CD4-positive, alpha-beta T cell (primary cell): ENCODE data around the gene WFDC8. TPM values are rescaled to one million over a fixed set of nuclear protein-coding genes. Genes with fewer than 3 reads are reported as not detected.

Experiments used
- ATAC-seq: fragments of 200-7000 bp; cut with Tn5 transposase; one replicate; pipeline ENCODE4 v1.10.0; 2022; ENCODE audit warnings: mild to moderate bottlenecking; ENCODE audit not compliant: poor library complexity
- CTCF ChIA-PET: fragments of 350-600 bp; sonication (Branson Sonifier 250); formaldehyde crosslinking; loops from one replicate; lab custom pipeline; 2021; ENCODE audit warnings: antibody characterized with exemption, inconsistent platforms; lab: Charles Lee
- POLR2A ChIA-PET: fragments of 350-600 bp; sonication (Branson Sonifier 250); formaldehyde crosslinking; loops from one replicate; lab custom pipeline; 2021; ENCODE audit warnings: antibody characterized with exemption, inconsistent platforms; lab: Charles Lee
- DNase-seq, 14 experiments: peaks; one replicate each; pipeline ENCODE4 v3.0.0-alpha.2; 2013 to 2020; ENCODE audit warnings: mixed read lengths in 2 of 14
- H3K27ac ChIP-seq, 2 donors: one replicate each; pipeline versions ENCODE4 v1.5.1 to v1.7.0; 2013; ENCODE audit warnings: low read length in 2 of 2, low read depth in 1 of 2, mild to moderate bottlenecking in 1 of 2
- H3K27me3 ChIP-seq, 2 experiments: 1 replicate in 1 of 2; 2 replicates in 1 of 2; pipeline versions ENCODE4 v1.6.1 to v1.7.0; 2013; ENCODE audit warnings: low read length in 2 of 2, control low read depth in 1 of 2, mild to moderate bottlenecking in 1 of 2, moderate library complexity in 1 of 2; ENCODE audit not compliant: insufficient read depth in 2 of 2, control insufficient read depth in 1 of 2
- H3K36me3 ChIP-seq: one replicate; pipeline ENCODE4 v1.6.1; 2013; ENCODE audit warnings: low read length, control low read depth; ENCODE audit not compliant: insufficient read depth
- H3K4me1 ChIP-seq: one replicate; pipeline ENCODE4 v1.6.1; 2013; ENCODE audit warnings: low read length, control low read depth; ENCODE audit not compliant: insufficient read depth
- H3K4me3 ChIP-seq: one replicate; pipeline ENCODE4 v1.5.1; 2013; ENCODE audit warnings: mild to moderate bottlenecking, low read length, moderate library complexity
- H3K9me3 ChIP-seq, 2 experiments: 1 replicate in 1 of 2; 2 replicates in 1 of 2; pipeline versions ENCODE4 v1.6.1 to v1.7.0; 2013; ENCODE audit warnings: low read length in 2 of 2, mild to moderate bottlenecking in 2 of 2, control low read depth in 1 of 2, moderate library complexity in 1 of 2; ENCODE audit not compliant: control insufficient read depth in 1 of 2, insufficient read depth in 1 of 2
- H3K27ac Mint-ChIP-seq: one replicate; pipeline ENCODE4 v1.8.0; 2020; ENCODE audit warnings: mixed read lengths
- H3K27me3 Mint-ChIP-seq: one replicate; pipeline ENCODE4 v1.8.0; 2021; ENCODE audit warnings: mixed read lengths
- H3K36me3 Mint-ChIP-seq: one replicate; pipeline ENCODE4 v1.8.0; 2021; ENCODE audit warnings: low read depth, mixed read lengths
- H3K4me1 Mint-ChIP-seq: one replicate; pipeline ENCODE4 v1.8.0; 2021; ENCODE audit warnings: low read depth, mixed read lengths
- H3K4me3 Mint-ChIP-seq: one replicate; pipeline ENCODE4 v1.8.0; 2020; ENCODE audit warnings: mild to moderate bottlenecking, mixed read lengths
- H3K9me3 Mint-ChIP-seq: one replicate; pipeline ENCODE4 v1.8.0; 2020; ENCODE audit warnings: mixed read lengths
- intact Hi-C, 2 experiments: fragments of 100-400 bp; cut with DNase I in 1 of 2; cut with micrococcal nuclease in 1 of 2; formaldehyde crosslinking; loops; one replicate each; pipeline versions ENCODE4 v1.15.1 to v1.9.0; 2023 to 2025; cut with DNase I, micrococcal nuclease
- total RNA-seq, 174 experiments: library from RNA in 2 of 174; stranded (reverse) in 2 of 174; gene quantifications; one replicate each; pipeline ENCODE4 v1.2.3 and lab custom pipeline; 2021 to 2026
- TF ChIP-seq, protein P1 (sequence below): fragments of 200-600 bp; IDR thresholded peaks from one replicate; pipeline ENCODE4 v1.8.0; 2022; ENCODE audit warnings: antibody characterized with exemption, mild to moderate bottlenecking

WFDC8 gene
- total RNA-seq, 2 experiments from 2014 or later = not detected

DNA sequence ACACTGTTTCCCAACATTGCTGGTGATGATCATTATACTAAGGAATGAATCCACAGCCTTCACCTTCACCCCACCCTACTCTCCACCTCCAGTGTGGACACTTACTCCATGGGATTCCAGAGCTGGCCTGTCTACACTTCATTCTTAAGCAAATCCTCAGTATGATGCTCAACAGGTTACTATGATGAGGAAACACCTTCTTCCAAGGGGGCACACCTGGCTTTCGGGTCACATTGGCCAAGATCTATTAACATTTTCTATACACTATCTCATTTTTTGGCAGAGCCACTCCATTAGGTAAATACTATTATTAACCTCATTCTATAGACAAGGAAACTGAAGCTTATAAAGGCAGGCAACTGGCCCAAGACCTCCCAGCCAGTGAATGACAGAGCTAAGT lies 23.9 kb downstream of the WFDC8 start:
- ChIA-PET CTCF (no interaction called here), POLR2A (no interaction called here)
- peaks cover 3% of the 10 kb centered on the region for H3K9me3 Mint-ChIP-seq
- H3K4me1 ChIP-seq = no peaks in the 10 kb centered on the region
- H3K27me3 Mint-ChIP-seq = peaks cover 46% of the 10 kb centered on the region
- ATAC-seq (no peak), DNase-seq (no peak)
- H3K9me3 ChIP-seq = no peaks in the 10 kb centered on the region
- no peaks in the 10 kb centered on the region for H3K36me3 ChIP-seq
- H3K27ac ChIP-seq = no peak overlapping the region
- H3K4me3 ChIP-seq = no peak overlapping the region
- H3K27ac Mint-ChIP-seq = no peak overlapping the region
- H3K36me3 Mint-ChIP-seq = no peaks in the 10 kb centered on the region
- no peak overlapping the region for H3K4me3 Mint-ChIP-seq
- TF ChIP-seq, protein P1, sequence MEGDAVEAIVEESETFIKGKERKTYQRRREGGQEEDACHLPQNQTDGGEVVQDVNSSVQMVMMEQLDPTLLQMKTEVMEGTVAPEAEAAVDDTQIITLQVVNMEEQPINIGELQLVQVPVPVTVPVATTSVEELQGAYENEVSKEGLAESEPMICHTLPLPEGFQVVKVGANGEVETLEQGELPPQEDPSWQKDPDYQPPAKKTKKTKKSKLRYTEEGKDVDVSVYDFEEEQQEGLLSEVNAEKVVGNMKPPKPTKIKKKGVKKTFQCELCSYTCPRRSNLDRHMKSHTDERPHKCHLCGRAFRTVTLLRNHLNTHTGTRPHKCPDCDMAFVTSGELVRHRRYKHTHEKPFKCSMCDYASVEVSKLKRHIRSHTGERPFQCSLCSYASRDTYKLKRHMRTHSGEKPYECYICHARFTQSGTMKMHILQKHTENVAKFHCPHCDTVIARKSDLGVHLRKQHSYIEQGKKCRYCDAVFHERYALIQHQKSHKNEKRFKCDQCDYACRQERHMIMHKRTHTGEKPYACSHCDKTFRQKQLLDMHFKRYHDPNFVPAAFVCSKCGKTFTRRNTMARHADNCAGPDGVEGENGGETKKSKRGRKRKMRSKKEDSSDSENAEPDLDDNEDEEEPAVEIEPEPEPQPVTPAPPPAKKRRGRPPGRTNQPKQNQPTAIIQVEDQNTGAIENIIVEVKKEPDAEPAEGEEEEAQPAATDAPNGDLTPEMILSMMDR = no peak
- no peaks in the 10 kb centered on the region for H3K4me1 Mint-ChIP-seq
- peaks cover 8 to 15% of the 10 kb centered on the region in 2 experiments for H3K27me3 ChIP-seq
- intact Hi-C loops = no loop called here

GRCh38 chr20:45552456-45552855 lies 26.6 kb downstream of the WFDC8 start:
- no peaks in the 10 kb centered on the region for H3K4me1 ChIP-seq
- TF ChIP-seq, protein P1 = no peak
- no peaks in the 10 kb centered on the region for H3K36me3 ChIP-seq
- H3K36me3 Mint-ChIP-seq = no peaks in the 10 kb centered on the region
- H3K9me3 ChIP-seq = no peaks in the 10 kb centered on the region
- no peak overlapping the region for H3K4me3 Mint-ChIP-seq
- H3K27me3 ChIP-seq = peaks cover 0 to 16% of the 10 kb centered on the region in 2 experiments
- no peaks in the 10 kb centered on the region for H3K4me1 Mint-ChIP-seq
- H3K27me3 Mint-ChIP-seq = peaks cover 40% of the 10 kb centered on the region
- no peak for ATAC-seq
- POLR2A ChIA-PET = no interaction called here
- CTCF ChIA-PET = no interaction called here
- H3K27ac ChIP-seq = no peak overlapping the region
- no peak overlapping the region for H3K4me3 ChIP-seq
- no peak for DNase-seq
- intact Hi-C loops = no loop called here
- H3K9me3 Mint-ChIP-seq = peaks cover 3% of the 10 kb centered on the region
- no peak overlapping the region for H3K27ac Mint-ChIP-seq

- ChIA-PET POLR2A (no interaction called here), CTCF (no interaction called here)
- Mint-ChIP-seq H3K27ac (no peak overlapping the region), H3K4me1 (no peaks in the 10 kb centered on the region), H3K4me3 (no peak overlapping the region), H3K27me3 (peaks cover 49% of the 10 kb centered on the region), H3K9me3 (peaks cover 3% of the 10 kb centered on the region), H3K36me3 (no peaks in the 10 kb centered on the region)
- intact Hi-C loops = no loop called here
- Histone ChIP-seq H3K9me3 (no peaks in the 10 kb centered on the region), H3K4me1 (no peaks in the 10 kb centered on the region), H3K4me3 (no peak overlapping the region), H3K27me3 (peaks cover 0 to 19% of the 10 kb centered on the region in 2 experiments), H3K36me3 (no peaks in the 10 kb centered on the region), H3K27ac (no peak overlapping the region)
- TF ChIP-seq, protein P1 = no peak
- ATAC-seq (no peak), DNase-seq (no peak)
Observed at GRCh38 chr20:45550765-45551164, 28.3 kb downstream of the WFDC8 start.
